PC-9 (cell line): ENCODE results near the gene CLCN2. TPM values are rescaled to one million over a fixed set of nuclear protein-coding genes. Genes with fewer than 3 reads are reported as not detected.

Source experiments
- BruUV-seq: library from RNA; stranded (reverse); fragments of 400-500 nt; replicated peaks from 2 replicates; lab custom pipeline; 2021; lab: Mats Ljungman, UMichigan
- CTCF ChIA-PET: fragments of 300-600 bp; sonication (Branson Sonifier 250); formaldehyde crosslinking; loops from one replicate; lab custom pipeline; 2022; ENCODE audit warnings: antibody characterized with exemption; lab: Charles Lee
- POLR2A ChIA-PET: fragments of 300-600 bp; sonication (Branson Sonifier 250); formaldehyde crosslinking; loops from one replicate; lab custom pipeline; 2022; ENCODE audit warnings: antibody characterized with exemption; ENCODE audit not compliant: unreplicated experiment; lab: Charles Lee
- DNase-seq, 2 experiments: peaks; one replicate each; pipeline versions ENCODE4 v3.0.0 to v3.0.0-alpha.2; 2015 to 2022; ENCODE audit warnings: mixed read lengths in 1 of 2
- H2AFZ ChIP-seq: fragments of 200-600 bp; sonication (generic); 2 replicates; pipeline ENCODE4 v1.8.1; 2017; ENCODE audit warnings: antibody characterized with exemption
- H3F3A ChIP-seq: fragments of 200-600 bp; sonication (generic); 2 replicates; pipeline ENCODE4 v1.8.1; 2017; ENCODE audit warnings: antibody characterized with exemption, mild to moderate bottlenecking, low read depth; ENCODE audit not compliant: insufficient read depth
- H3K27ac ChIP-seq: fragments of 200-600 bp; sonication (generic); 2 replicates; pipeline ENCODE4 v1.6.1; 2016; ENCODE audit warnings: mixed run types
- H3K27me3 ChIP-seq: fragments of 200-600 bp; sonication (generic); 2 replicates; pipeline ENCODE4 v1.6.1; 2016; ENCODE audit warnings: low read depth, mixed run types; ENCODE audit not compliant: insufficient read depth
- H3K36me3 ChIP-seq: fragments of 200-600 bp; sonication (generic); 2 replicates; pipeline ENCODE4 v1.6.1; 2016; ENCODE audit warnings: low read depth, mixed run types
- H3K4me1 ChIP-seq: fragments of 200-600 bp; sonication (generic); replicated peaks from 2 replicates; pipeline ENCODE4 v1.6.1; 2016; ENCODE audit warnings: mixed run types; ENCODE audit not compliant: insufficient read depth
- H3K4me2 ChIP-seq: fragments of 200-600 bp; sonication (generic); 2 replicates; pipeline ENCODE4 v1.6.1; 2017; ENCODE audit warnings: mixed run types
- H3K4me3 ChIP-seq: fragments of 200-600 bp; sonication (generic); 2 replicates; pipeline ENCODE4 v1.6.1; 2016; ENCODE audit warnings: mixed run types
- H3K79me2 ChIP-seq: fragments of 200-600 bp; sonication (generic); 2 replicates; pipeline ENCODE4 v1.6.1; 2017; ENCODE audit warnings: low read depth, mixed run types
- H3K9me2 ChIP-seq: fragments of 200-600 bp; sonication (generic); 2 replicates; pipeline ENCODE4 v1.8.1; 2017; ENCODE audit warnings: mild to moderate bottlenecking; ENCODE audit not compliant: insufficient read depth
- H3K9me3 ChIP-seq: fragments of 200-600 bp; sonication (generic); 2 replicates; pipeline ENCODE4 v1.8.1; 2016; ENCODE audit warnings: low read depth; ENCODE audit not compliant: insufficient read depth
- H4K20me1 ChIP-seq: fragments of 200-600 bp; sonication (generic); 2 replicates; pipeline ENCODE4 v1.8.1; 2017; ENCODE audit not compliant: insufficient read depth
- CTCF ChIP-seq: fragments of 200-600 bp; sonication (generic); conservative IDR thresholded peaks from 2 replicates; pipeline ENCODE4 v1.6.1; 2017; ENCODE audit warnings: mixed run types, antibody characterized with exemption, mild to moderate bottlenecking, moderate library complexity
- EZH2 ChIP-seq: fragments of 200-600 bp; sonication (generic); IDR thresholded peaks from 2 replicates; pipeline ENCODE4 v1.8.0; 2017; ENCODE audit warnings: antibody characterized with exemption, low read depth
- intact Hi-C: fragments of 100-400 bp; cut with micrococcal nuclease; formaldehyde crosslinking; loops from one replicate; pipeline ENCODE4 v1.10.0; 2022; ENCODE audit not compliant: unreplicated experiment
- total RNA-seq: library from RNA; stranded (reverse); gene quantifications from 2 replicates; pipeline ENCODE4 v1.2.3, GENCODE V29; 2021

CLCN2 gene
- total RNA-seq, 1 experiment from 2014 or later = 27.1 TPM

DNA sequence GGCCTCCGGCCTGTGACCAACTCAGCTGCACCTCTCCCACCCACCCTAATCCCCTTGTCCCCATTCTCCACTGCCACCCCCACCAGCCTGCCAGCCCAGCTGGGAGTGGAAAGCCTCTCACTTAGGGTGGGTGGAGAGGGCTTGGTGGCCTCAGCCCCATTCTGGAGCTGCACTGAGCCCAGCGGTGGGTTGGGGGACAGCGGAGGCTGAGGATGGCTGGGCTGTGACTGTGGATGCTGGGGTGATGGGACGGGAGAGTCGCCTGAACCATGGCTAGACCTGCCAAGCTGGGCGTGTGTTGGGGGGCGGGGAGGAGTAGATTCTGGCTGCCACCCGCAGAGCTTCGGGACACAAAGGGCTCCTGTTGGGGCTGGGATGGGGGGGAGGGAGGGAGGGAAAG, 1.8 kb downstream of the CLCN2 start:
- ChIA-PET POLR2A (no interaction called here), CTCF (no interaction called here)
- Histone ChIP-seq H3K36me3 (peaks cover 4% of the 10 kb centered on the region), H3F3A (peaks cover 20% of the 10 kb centered on the region), H3K27ac (no peak overlapping the region), H3K79me2 (peaks cover 26% of the 10 kb centered on the region), H3K4me2 (no peak overlapping the region), H3K4me3 (no peak overlapping the region), H3K27me3 (no peaks in the 10 kb centered on the region), H3K4me1 (peaks cover 18% of the 10 kb centered on the region), H2AFZ (no peak overlapping the region), H3K9me2 (no peaks in the 10 kb centered on the region), H4K20me1 (peaks cover 3% of the 10 kb centered on the region), H3K9me3 (no peaks in the 10 kb centered on the region)
- TF ChIP-seq EZH2 (no peak), CTCF (no peak)
- no TSS peak for BruUV-seq
- DNase-seq = no peak
- intact Hi-C loops = loop anchor here (5.0 kb wide), 2 partner anchors 182 to 342 kb away; partner anchors contain the start of gene ABCC5

- POLR2A ChIA-PET = no interaction called here
- Histone ChIP-seq H3K9me2 (no peaks in the 10 kb centered on the region), H3K27ac (no peak overlapping the region), H3K36me3 (no peaks in the 10 kb centered on the region), H3K4me1 (peaks cover 11% of the 10 kb centered on the region), H3F3A (peaks cover 19% of the 10 kb centered on the region), H3K9me3 (no peaks in the 10 kb centered on the region), H2AFZ (no peak overlapping the region), H3K4me2 (no peak overlapping the region), H3K27me3 (no peaks in the 10 kb centered on the region), H3K79me2 (peaks cover 19% of the 10 kb centered on the region), H4K20me1 (no peaks in the 10 kb centered on the region), H3K4me3 (no peak overlapping the region)
- no peak for DNase-seq
- CTCF ChIA-PET = no interaction called here
- TF ChIP-seq CTCF = no peak
- TF ChIP-seq EZH2 = no peak
- BruUV-seq = no TSS peak
- intact Hi-C loops = no loop called here
These were observed 2.5 kb downstream of the CLCN2 start for GRCh38 chr3:184358921-184359350.

GRCh38 chr3:184358124-184358767, 3.2 kb downstream of the CLCN2 start:
- H3K9me2 ChIP-seq = no peaks in the 10 kb centered on the region
- H3K79me2 ChIP-seq = peaks cover 13% of the 10 kb centered on the region
- no peaks in the 10 kb centered on the region for H4K20me1 ChIP-seq
- H2AFZ ChIP-seq = no peak overlapping the region
- H3K4me1 ChIP-seq = peaks cover 11% of the 10 kb centered on the region
- no peak overlapping the region for H3K4me2 ChIP-seq
- DNase-seq = no peak
- ChIA-PET POLR2A (no interaction called here), CTCF (no interaction called here)
- no peaks in the 10 kb centered on the region for H3K9me3 ChIP-seq
- H3K27ac ChIP-seq = no peak overlapping the region
- no peaks in the 10 kb centered on the region for H3K36me3 ChIP-seq
- intact Hi-C loops = no loop called here
- BruUV-seq = no TSS peak
- H3K27me3 ChIP-seq = no peaks in the 10 kb centered on the region
- TF ChIP-seq EZH2 (no peak), CTCF (no peak)
- no peak overlapping the region for H3K4me3 ChIP-seq
- H3F3A ChIP-seq = peaks cover 12% of the 10 kb centered on the region; the same call in 1 of the 2 replicates
